GM12875 (cell line): ENCODE measurements around the gene DLEC1.

Experiments used
- H3K4me3 ChIP-seq: one replicate; pipeline ENCODE4 v1.5.1; 2011; ENCODE audit warnings: low read depth, low read length, control low read depth
- CTCF ChIP-seq: IDR thresholded peaks from 2 replicates; pipeline ENCODE4 v1.5.1; 2011; ENCODE audit warnings: low read depth, mild to moderate bottlenecking, control low read depth, inconsistent platforms, low read length, moderate library complexity, borderline replicate concordance; ENCODE audit not compliant: insufficient read depth

DLEC1 gene

GRCh38 chr3:38019658-38020341, 19.2 kb upstream of the DLEC1 start:
- no peak overlapping the region for H3K4me3 ChIP-seq
- no peak for TF ChIP-seq CTCF

- no peak overlapping the region for H3K4me3 ChIP-seq
- TF ChIP-seq CTCF: no peak
Observed at GRCh38 chr3:38020342-38020726, 18.7 kb upstream of the DLEC1 start.

GRCh38 chr3:38021196-38021595, 17.8 kb upstream of the DLEC1 start:
- H3K4me3 ChIP-seq: no peak overlapping the region
- TF ChIP-seq CTCF: no peak

GRCh38 chr3:38022301-38022700, 16.7 kb upstream of the DLEC1 start:
- no peak overlapping the region for H3K4me3 ChIP-seq
- TF ChIP-seq CTCF: no peak

- no peak overlapping the region for H3K4me3 ChIP-seq
- no peak for TF ChIP-seq CTCF
Observed at GRCh38 chr3:38022896-38023709, 15.9 kb upstream of the DLEC1 start.

- no peak overlapping the region for H3K4me3 ChIP-seq
- no peak for TF ChIP-seq CTCF
Observed at GRCh38 chr3:38026856-38027255, 12.2 kb upstream of the DLEC1 start.
